Measurements from ENCODE around the gene DENND11.

DENND11 gene

DNA sequence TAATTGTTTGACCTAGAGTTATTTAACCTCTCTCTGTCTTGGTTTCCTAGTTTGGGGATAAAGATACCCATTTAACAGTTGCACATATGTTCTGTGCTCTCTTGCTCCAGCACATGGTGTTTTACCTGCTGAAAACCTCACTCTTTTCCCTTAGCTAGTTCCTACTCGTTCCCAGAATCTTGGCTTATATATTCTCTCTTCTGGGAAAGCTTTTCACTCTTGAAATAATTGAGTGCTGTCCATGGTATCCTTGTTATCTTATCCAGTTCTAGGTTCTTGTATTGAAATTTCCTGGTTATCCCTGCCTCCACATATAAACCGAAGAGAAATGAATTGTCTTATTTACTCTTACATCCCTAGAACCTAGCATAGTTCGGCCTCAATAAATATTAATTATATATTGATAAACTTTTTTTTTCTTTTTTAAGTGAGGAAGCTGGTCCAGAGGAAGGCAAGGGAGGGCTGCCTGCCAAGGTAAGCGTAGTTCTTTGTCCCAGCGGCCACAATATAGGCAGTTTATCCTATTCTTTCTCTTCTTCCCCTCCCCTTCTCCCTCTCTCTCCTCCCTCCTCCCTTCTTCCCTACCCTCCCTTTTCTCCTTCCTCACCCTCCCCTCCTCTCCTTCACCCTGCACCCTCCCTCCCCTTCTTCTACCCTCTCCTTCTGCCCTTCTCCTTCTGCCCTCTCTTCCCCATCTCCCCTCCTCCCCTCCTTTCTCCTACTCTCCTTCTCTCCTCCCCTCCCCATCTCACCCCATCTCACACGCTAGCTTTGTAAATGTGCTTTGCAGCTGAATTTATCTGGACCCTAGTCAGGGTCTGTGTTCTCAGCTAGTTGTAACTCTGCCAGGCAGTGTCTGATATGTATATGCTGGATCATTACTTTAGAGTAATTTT is 14.1 kb upstream of the DENND11 start:
- Mint-ChIP-seq H3K36me3 (no peaks in the 10 kb centered on the region), H3K9me3 (no peaks in the 10 kb centered on the region), H3K27ac (no peak overlapping the region), H3K27me3 (no peaks in the 10 kb centered on the region), H3K4me1 (no peaks in the 10 kb centered on the region), H3K4me3 (no peak overlapping the region)
- no peak for ATAC-seq (ENCODE audit: low read depth)
- DNase-seq (ENCODE audit: low spot score in 2 of 2), result no peak

DNA sequence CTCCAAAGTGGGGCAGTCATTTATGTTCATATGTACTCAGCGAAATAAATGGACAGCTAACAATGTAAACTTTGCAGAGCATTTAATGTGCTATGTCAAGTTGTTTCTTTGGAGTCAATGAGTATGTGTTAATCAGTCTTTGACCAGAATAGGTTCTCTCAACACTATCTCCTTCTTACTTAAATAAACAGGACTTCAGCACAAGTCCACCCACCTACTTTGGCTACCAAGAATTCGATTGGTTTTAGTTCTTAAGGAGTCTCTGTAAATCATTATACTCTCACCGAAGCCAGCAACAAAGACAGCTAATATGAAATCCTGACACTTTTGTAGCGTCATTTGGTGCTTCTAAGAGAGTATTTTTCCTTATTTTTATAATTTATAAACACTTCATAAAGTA is 13.1 kb upstream of the DENND11 start:
- H3K4me3 Mint-ChIP-seq, result no peak overlapping the region
- H3K36me3 Mint-ChIP-seq, result peaks cover 2% of the 10 kb centered on the region
- ATAC-seq (ENCODE audit: low read depth), result no peak
- no peaks in the 10 kb centered on the region for H3K9me3 Mint-ChIP-seq
- H3K27me3 Mint-ChIP-seq, result no peaks in the 10 kb centered on the region
- H3K27ac Mint-ChIP-seq, result no peak overlapping the region
- no peak for DNase-seq (ENCODE audit: low spot score in 2 of 2)
- H3K4me1 Mint-ChIP-seq, result no peaks in the 10 kb centered on the region

DNA sequence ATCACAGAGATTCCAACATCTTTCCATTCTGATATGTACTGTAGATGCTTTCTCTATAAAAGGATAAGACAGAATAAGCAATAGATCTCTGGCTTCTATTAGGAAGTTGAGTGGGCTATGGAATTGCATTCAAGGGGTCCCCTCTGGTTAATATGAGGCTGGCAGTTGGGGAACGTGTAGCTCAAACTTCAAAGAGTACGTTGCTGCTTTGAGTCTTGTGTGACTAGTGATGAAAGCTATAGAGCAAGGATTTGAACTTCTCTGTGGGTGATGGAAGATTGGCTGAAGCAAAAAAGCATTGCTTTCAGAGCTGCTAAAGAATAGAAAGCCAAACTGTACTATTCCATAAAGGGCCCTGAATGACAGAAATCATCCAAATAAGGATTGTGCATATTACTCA is 12.6 kb upstream of the DENND11 start:
- H3K27me3 Mint-ChIP-seq, result no peaks in the 10 kb centered on the region
- DNase-seq (ENCODE audit: low spot score in 2 of 2), result no peak
- no peaks in the 10 kb centered on the region for H3K4me1 Mint-ChIP-seq
- no peak for ATAC-seq (ENCODE audit: low read depth)
- no peaks in the 10 kb centered on the region for H3K9me3 Mint-ChIP-seq
- no peak overlapping the region for H3K4me3 Mint-ChIP-seq
- no peak overlapping the region for H3K27ac Mint-ChIP-seq
- peaks cover 2% of the 10 kb centered on the region for H3K36me3 Mint-ChIP-seq

DNA sequence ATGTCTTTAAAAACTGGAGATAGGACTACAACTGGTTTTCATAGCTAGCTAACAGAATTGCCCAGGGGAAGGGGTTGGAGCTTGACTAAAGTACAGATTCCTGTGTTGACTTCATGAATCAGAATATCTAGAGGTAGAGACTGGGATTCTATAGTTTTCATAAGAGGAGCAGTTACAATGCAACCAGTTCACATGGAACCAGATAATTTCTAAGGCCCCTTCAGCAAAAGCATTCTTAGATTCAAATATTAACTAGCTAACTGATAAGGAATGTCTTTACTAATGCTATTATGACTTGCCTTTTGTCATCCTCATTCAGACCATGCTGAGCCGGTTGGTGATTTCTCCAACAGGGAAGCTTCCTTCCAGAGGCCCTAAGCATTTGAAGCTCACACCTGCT is 11.9 kb upstream of the DENND11 start:
- ATAC-seq (ENCODE audit: low read depth) (no peak), DNase-seq (ENCODE audit: low spot score in 2 of 2) (no peak)
- Mint-ChIP-seq H3K36me3 (peaks cover 2% of the 10 kb centered on the region), H3K27ac (no peak overlapping the region), H3K27me3 (no peaks in the 10 kb centered on the region), H3K4me1 (no peaks in the 10 kb centered on the region), H3K9me3 (no peaks in the 10 kb centered on the region), H3K4me3 (no peak overlapping the region)

DNA sequence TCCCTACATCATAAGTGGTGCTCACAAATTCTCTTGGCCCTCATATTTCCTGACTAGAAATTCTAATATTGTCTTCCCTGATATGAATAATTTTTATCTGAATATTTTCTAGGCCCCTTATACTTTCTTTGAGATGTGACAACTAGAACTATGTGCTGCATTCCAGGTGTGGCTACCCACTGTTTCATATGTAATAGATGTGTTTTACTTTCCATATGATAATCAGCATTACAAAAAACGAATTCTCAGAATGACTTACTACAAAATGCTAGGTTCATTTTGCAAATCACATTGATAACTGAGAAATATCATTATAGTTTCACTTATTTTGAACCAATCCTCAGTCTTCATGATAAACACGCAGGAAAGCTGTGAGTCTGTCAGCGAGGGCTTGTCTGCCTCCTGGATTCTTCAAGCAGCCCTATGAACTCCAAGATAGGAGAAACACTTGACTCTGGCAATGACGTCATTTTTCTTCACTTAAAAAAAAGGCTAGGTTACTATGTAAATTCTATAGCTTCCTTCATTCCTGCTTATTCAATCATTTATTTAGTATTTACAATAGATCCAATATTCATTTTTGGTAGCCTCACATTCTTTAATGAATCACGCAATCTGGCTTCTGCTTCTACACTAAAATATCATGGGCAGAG is 10.8 kb upstream of the DENND11 start:
- DNase-seq (ENCODE audit: low spot score in 2 of 2) (no peak), ATAC-seq (ENCODE audit: low read depth) (no peak)
- Mint-ChIP-seq H3K9me3 (no peaks in the 10 kb centered on the region), H3K36me3 (peaks cover 2% of the 10 kb centered on the region), H3K4me1 (no peaks in the 10 kb centered on the region), H3K27me3 (no peaks in the 10 kb centered on the region), H3K4me3 (no peak overlapping the region), H3K27ac (no peak overlapping the region)

DNA sequence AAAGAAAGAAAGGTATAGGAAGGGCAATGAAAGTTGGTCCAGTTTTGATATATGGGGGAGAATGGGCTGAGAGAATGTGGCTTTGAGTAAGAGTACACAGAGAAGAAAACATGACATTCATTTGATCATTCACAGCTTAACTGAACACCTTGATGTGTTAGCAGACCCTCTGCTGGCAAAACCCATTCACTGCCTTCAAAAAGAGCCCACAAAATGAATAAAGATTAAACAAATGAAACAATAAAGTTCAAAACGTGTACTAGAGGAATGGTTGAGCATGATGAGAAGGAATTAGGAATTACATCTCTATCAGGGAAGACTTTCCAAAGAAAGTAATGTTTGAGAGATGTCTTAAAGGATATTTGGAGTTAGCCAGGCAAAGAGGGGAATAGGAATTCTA is 8.3 kb upstream of the DENND11 start:
- ATAC-seq (ENCODE audit: low read depth) (no peak), DNase-seq (ENCODE audit: low spot score in 2 of 2) (no peak)
- Mint-ChIP-seq H3K27ac (no peak overlapping the region), H3K9me3 (peaks cover 2% of the 10 kb centered on the region), H3K27me3 (no peaks in the 10 kb centered on the region), H3K36me3 (peaks cover 2% of the 10 kb centered on the region), H3K4me3 (no peak overlapping the region), H3K4me1 (no peaks in the 10 kb centered on the region)

DNA sequence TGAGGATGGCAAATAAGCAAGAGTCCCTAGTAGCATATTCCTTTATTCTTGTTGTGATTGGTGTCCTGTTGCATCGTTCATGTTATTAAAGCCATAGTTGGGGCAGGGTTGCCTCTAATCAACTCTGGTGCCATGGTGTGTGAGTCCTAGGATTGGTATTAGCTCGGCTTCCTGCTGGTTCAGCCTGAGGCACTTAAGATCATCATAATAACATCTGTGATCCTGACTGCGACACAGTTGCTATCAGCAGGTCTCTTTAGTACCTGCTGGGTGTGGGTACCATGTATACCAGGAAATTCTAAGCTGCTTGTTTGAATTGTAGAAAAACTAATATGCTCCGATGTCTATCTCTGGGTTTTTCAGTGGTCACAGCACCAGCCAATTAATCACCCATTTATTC is 7.8 kb upstream of the DENND11 start:
- no peak overlapping the region for H3K27ac Mint-ChIP-seq
- no peaks in the 10 kb centered on the region for H3K27me3 Mint-ChIP-seq
- peaks cover 2% of the 10 kb centered on the region for H3K36me3 Mint-ChIP-seq
- H3K4me3 Mint-ChIP-seq, result no peak overlapping the region
- peaks cover 2% of the 10 kb centered on the region for H3K9me3 Mint-ChIP-seq
- H3K4me1 Mint-ChIP-seq, result no peaks in the 10 kb centered on the region
- ATAC-seq (ENCODE audit: low read depth) (no peak), DNase-seq (ENCODE audit: low spot score in 2 of 2) (no peak)

DNA sequence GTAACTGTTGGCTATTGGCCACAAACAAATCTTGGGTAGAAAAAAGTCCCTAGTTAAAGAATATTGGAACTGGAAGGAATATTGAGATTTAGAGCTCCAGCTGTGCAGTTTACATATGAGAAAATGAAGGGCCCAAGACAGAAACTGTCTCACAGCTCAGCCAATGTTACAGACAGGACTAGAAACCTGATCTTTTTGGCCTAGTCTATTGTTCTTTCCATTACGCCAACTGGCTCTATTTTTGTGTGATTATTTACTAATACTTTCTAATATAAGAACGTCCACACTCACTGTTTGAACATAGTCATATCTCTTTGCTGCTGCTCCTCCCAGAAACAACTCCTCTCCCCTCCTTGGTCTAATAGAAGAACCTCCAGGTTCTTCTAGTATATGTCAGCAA is 7.4 kb upstream of the DENND11 start:
- H3K4me3 Mint-ChIP-seq, result no peak overlapping the region
- DNase-seq (ENCODE audit: low spot score in 2 of 2) (no peak), ATAC-seq (ENCODE audit: low read depth) (no peak)
- peaks cover 2% of the 10 kb centered on the region for H3K9me3 Mint-ChIP-seq
- H3K36me3 Mint-ChIP-seq, result peaks cover 2% of the 10 kb centered on the region
- no peak overlapping the region for H3K27ac Mint-ChIP-seq
- H3K27me3 Mint-ChIP-seq, result no peaks in the 10 kb centered on the region
- H3K4me1 Mint-ChIP-seq, result no peaks in the 10 kb centered on the region

DNA sequence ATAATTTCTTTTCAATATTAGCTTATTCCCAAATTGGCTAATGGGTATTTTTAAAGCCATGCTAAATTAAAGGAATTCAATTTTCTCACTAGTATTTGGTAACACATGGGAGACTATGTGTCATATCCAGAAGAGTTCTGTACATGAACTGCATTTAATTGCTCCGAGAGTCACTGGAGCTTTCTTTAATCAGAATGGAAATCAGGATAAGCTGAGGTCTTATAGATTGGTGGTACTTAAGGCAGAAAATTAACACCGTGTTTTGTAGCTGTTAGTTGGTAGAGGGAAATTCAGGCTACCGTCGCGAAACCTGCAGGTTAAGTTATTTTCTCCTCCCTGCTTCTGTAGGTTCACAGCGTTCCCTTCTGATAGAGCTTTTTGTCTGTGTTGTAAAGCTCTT is 6.4 kb upstream of the DENND11 start, which contains the start of gene WEE2:
WEE2 (plus strand) TSS at position 3 of the 400 bp plus-strand sequence. CDS start 406 bp downstream, outside the sequence.
- no peaks in the 10 kb centered on the region for H3K27me3 Mint-ChIP-seq
- H3K9me3 Mint-ChIP-seq, result peaks cover 2% of the 10 kb centered on the region
- ATAC-seq (ENCODE audit: low read depth) (no peak), DNase-seq (ENCODE audit: low spot score in 2 of 2) (no peak)
- H3K27ac Mint-ChIP-seq, result no peak within 1 kb of the TSS
- peaks cover under 1% of the 10 kb centered on the region for H3K4me1 Mint-ChIP-seq
- peaks cover 2% of the 10 kb centered on the region for H3K36me3 Mint-ChIP-seq
- no peak within 1 kb of the TSS for H3K4me3 Mint-ChIP-seq

DNA sequence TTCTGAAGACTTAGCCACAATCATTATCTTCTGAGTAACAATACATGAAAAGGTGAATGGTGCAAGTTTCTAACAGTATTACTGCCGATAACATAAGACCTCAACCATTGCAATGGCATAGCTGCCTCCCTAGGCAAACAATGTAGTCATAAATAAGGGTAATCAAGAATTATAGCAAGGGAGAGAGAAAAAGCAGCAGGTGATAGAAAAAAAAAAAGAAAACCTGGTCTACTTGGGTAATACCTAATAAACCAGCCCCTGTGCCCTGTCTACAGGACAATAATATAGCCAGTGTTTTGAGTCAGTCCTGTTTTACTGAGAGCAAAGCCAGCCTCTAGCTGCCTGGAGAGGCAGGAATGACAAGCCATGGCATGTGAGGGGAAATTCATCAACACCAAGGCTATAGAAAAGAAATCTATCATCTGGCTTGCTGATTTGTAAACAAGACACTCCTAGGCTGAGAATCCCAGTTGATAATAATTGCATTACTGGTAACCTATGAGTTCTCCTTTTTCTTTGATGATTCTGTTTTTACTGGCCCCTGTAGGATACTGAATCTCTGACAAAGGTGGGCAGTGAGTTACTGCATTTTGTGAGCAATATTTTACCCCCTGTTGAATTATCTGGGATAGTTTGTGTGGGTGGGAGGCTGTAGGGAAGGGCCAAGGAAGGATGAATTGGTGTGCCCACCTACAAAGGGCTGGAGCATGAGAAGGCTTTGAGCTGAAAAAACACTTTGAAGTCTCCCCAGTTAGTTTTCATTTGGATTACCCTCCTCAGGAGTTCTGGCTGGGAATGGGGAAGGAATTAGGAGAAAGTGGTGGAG is 4.5 kb upstream of the DENND11 start:
- peaks cover 2% of the 10 kb centered on the region for H3K36me3 Mint-ChIP-seq
- peaks cover 2% of the 10 kb centered on the region for H3K9me3 Mint-ChIP-seq

DNA sequence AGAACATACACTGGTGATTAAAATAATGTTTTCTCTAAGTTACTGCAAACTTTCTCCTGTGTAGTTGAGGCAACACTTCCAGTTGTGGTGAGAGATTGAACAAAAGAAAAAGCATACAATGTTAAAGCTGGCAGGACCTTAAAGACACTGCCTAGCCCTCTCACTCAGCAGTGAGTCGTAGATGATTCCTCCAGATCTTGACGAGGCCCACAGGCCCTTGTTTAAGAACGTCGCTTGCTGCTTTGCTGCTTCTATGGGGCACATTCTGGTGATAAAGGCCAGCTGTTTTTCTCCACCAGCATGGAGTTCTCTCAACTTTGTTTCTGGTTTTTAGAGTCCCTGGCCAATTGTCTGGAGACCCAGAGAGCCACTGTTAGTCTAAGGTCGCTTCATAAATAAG is 2.8 kb upstream of the DENND11 start:
- Mint-ChIP-seq H3K27me3 (no peaks in the 10 kb centered on the region), H3K27ac (no peak overlapping the region), H3K36me3 (no peaks in the 10 kb centered on the region), H3K9me3 (peaks cover 2% of the 10 kb centered on the region), H3K4me1 (peaks cover 19% of the 10 kb centered on the region), H3K4me3 (no peak overlapping the region)
- ATAC-seq (ENCODE audit: low read depth) (no peak), DNase-seq (ENCODE audit: low spot score in 2 of 2) (no peak)

More for the DNA sequence above, 4.5 kb upstream of the DENND11 start:
- DNase-seq (ENCODE audit: low spot score in 2 of 2) (no peak), ATAC-seq (ENCODE audit: low read depth) (no peak)
- no peaks in the 10 kb centered on the region for H3K27me3 Mint-ChIP-seq
- no peak overlapping the region for H3K4me3 Mint-ChIP-seq
- no peak overlapping the region for H3K27ac Mint-ChIP-seq
- H3K4me1 Mint-ChIP-seq, result peaks cover 7% of the 10 kb centered on the region

DNA sequence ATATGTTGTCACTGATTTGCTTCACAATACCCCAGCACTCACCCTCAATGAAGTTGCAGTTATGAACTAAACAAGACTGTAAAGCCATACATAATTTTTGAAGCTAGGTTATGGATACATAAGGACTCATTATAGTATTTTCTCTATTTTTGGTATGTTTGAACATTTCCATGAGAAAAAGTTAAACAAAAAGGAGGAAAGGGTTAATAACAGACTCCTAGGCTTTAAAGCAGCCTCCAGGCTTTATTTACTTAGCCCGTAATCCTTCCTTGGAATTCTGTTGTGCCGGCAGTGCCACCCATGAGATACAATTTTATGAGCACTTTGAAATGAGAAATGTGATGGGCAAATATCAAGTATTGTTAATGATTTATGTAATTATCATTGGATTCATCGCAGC is 2.1 kb upstream of the DENND11 start:
- ATAC-seq (ENCODE audit: low read depth) (no peak), DNase-seq (ENCODE audit: low spot score in 2 of 2) (no peak)
- Mint-ChIP-seq H3K27me3 (no peaks in the 10 kb centered on the region), H3K9me3 (peaks cover 2% of the 10 kb centered on the region), H3K36me3 (no peaks in the 10 kb centered on the region), H3K4me3 (no peak overlapping the region), H3K4me1 (peaks cover 24% of the 10 kb centered on the region), H3K27ac (no peak overlapping the region)

DNA sequence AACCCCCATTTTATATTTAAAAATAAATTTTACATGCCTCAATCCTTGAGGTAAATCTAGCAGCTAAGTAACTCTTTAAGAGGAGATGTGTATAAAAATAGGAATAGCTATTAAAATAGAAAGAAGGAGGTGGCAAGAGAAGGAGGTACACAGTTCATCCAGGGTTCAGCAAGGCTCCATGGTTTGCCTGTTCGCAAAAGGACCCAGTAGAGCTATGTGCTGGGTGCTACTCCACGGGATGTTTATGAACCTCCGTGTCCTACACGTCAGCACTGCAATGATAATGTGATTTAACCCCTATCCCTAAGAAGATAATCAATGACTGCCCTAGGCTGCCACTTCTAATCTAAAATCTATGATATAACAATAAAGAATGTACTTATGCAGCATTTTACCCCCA is 926 bp upstream of the DENND11 start:
- DNase-seq (ENCODE audit: low spot score in 2 of 2) (no peak), ATAC-seq (ENCODE audit: low read depth) (no peak)
- Mint-ChIP-seq H3K36me3 (peaks cover 2% of the 10 kb centered on the region), H3K4me3 (no peak overlapping the region), H3K4me1 (peaks cover 32% of the 10 kb centered on the region), H3K27ac (peak overlapping the region; percentile 95), H3K27me3 (no peaks in the 10 kb centered on the region), H3K9me3 (peaks cover 2% of the 10 kb centered on the region)

DNA sequence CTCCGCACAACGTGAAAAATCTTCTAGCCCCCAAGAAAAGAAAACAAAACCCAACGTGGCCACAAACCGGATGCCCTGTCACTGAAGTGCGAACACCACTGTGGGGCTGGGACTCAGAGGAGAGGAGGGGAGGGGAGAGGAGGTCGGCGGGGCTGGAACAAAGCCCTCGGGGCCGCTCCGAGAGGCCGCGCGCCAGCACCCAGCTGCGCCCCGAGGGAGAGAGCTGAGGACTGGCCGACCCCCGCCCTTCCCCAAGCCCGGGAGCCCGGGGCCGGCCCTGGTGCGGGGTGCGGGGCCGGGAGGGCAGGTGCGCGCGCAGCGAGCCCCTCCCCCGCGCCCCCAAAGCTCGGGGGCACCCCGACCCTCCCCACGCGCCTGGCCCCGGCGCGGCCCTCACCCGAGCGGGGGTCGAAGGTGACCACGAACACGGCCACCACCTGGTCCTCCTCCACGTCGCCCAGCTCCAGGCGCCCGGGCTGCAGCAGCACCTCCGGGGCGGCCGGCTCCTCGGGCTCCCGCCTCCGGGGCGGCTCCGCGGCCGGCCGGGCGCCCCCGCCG is 398 bp downstream of the DENND11 start:
- H3K27ac Mint-ChIP-seq, result peak overlapping the region; percentile 89
- ATAC-seq (ENCODE audit: low read depth) (peak; percentile 75), DNase-seq (ENCODE audit: low spot score in 2 of 2) (peak; percentile 67 to 68)
- peaks cover 37% of the 10 kb centered on the region for H3K4me1 Mint-ChIP-seq
- H3K9me3 Mint-ChIP-seq, result no peaks in the 10 kb centered on the region
- H3K36me3 Mint-ChIP-seq, result peaks cover 2% of the 10 kb centered on the region
- H3K27me3 Mint-ChIP-seq, result no peaks in the 10 kb centered on the region
- H3K4me3 Mint-ChIP-seq, result peak overlapping the region; percentile 74

Data from memory B cell (primary cell).